ENCODE measurements around the gene ZNF837.
"Not testable (repeated sequence)": the region's sequence is repeated elsewhere in the genome, so short reads cannot be mapped to it uniquely, and the experiment has no call there.

ZNF837 gene

DNA sequence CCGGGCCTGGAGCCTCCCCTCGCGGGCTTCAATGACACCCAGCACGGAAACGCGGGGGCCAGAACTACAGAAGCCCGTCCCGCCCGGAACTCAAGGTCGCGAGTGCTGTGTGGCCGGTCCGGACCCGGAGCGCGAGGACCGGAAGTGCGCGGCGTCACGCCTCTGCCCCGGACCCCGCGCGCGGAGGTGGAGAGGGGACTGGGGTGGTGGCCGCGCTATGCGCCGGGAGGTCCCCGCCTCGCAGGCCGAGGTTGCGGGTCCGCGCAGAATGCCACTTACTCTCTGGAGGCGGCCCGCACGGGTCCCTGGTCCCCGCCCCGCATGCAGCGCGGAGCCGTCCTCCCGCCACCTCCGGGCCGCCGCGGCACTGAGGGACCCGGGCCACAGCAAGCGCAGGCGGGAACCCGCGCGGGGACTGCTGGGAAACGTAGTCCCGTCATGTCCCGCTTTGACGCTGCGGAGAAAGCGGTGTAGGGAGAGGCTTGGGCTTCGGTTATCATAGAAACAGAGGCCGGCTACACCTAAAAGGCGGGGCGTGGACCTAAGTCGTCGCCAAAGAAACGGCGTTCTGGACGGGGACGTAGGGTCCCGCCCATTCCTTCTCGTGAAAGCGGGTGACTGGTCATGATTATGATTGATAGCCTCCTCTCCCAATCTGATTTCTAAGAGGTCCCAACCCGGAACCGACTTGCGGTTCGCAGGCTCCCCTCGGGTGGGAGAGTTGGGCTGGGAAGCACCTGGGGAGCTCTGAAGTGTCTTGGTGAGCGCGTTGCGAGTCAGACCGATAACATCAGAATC lies at the start of gene ZNF837:
Gene ZNF837 (minus strand): TSS at position 369 of the 798 bp plus-strand sequence. CDS start 11,698 bp downstream, outside the sequence.
- DNase-seq: peak; percentile 73 to 100 (median 96)

DNA sequence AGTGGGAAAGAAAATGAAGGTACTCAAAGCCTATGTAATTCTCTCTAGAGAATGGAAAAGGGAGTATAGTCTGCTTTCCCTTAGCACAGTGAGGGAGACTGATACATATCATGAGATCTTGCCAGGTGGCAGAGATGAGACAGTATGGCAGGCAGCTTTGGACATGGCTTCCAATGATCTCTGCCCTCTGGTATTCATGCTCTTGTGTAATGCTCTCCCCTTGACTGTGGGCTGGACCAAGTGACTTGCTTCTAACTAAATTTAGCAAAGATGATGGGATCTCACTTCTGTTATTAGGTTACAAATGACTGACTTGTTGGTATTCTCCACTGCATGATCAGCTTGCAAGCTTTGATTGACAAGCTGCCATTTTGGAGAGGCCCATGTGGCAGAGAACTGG lies 48.9 kb upstream of the ZNF837 start:
- DNase-seq: no peak

DNA sequence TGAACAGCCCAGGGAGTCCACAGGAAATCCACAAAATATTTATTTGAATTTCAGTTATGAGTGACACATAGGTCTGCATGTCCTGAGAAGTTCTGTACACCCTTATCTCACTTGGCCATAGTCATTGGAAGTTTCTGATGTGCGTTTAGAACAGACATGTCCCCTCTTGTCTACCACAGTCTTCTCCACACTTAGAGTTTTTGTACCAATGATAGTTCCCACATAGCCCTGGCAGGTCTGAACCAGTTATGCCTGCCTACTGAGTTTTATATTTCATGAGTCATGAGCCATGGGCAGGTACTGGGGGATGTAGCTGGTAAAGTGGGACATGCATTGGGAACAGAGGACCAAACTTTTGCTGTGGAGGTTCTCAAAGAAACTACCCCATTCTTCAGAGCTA lies 47.8 kb upstream of the ZNF837 start:
- DNase-seq: no peak

DNA sequence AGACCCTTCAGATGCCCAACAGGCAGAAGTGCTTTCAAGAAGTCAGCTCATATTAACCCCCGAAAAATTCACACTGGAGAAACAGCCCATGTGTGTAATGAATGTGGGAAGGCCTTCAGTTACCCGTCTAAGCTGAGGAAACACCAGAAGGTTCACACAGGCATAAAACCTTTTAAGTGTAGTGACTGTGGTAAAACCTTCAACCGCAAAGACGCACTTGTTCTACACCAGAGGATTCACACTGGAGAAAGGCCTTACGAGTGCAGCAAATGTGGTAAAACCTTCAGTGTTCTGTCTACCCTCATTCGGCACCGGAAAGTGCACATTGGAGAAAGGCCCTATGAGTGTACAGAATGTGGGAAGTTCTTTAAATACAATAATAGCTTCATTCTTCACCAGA lies 36.2 kb upstream of the ZNF837 start:
- no peak for DNase-seq

DNA sequence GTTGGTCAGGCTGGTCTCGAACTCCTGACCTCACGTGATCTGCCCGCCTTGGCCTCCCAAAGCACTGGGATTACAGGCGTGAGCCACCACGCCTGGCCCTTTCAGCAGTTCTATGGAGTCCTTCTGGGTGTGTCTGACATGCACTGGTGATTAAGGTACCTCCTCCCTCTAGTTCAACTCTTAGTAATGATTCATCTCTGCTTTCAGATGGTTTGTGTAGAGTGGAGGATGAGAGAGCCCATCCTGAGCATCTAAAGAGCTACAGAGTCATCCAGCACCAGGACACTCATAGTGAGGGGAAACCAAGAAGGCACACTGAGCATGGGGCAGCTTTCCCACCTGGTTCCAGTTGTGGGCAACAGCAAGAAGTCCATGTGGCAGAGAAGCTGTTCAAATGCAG lies 35.8 kb upstream of the ZNF837 start:
- DNase-seq: no peak

DNA sequence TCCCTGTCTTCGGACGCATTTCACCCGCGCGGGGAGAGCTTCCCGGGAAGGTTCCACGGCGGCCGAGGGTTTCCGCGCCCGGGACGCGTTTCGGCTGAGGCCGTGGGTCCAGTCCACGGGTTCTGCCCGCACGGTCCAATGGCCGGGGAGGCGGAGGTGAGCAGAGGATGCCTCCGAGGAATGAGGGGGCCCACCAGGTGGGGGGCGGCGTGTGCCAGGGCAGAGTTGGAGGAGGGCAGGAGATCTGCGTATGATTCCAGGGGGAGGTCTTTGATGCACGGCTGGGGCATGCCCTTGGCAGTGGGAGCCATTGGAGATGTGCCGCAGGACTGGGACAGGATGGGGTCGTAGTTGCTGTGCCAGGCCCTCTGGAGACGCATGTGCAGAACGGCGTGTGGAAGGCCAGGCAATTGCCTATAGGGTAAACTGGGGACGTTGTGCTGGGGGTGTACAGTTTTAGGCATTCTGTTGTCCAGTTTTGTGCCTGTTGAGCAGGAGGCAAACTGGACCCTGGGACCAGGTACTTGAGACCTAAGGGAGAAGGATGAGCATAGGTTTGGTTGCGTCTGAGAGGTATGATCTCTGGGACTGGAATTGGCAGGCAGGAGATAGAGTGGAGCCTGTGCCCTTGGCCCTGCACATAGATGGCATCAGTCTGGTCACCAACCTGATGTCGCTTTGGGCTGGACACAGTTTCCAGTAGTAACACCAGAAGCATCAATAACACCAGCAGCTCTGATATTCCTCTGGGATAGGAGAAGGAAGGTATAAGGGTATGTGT lies 28.4 kb upstream of the ZNF837 start:
- DNase-seq: peak in 3 of 14 donors; percentile 7 to 40 (median 34)

DNA sequence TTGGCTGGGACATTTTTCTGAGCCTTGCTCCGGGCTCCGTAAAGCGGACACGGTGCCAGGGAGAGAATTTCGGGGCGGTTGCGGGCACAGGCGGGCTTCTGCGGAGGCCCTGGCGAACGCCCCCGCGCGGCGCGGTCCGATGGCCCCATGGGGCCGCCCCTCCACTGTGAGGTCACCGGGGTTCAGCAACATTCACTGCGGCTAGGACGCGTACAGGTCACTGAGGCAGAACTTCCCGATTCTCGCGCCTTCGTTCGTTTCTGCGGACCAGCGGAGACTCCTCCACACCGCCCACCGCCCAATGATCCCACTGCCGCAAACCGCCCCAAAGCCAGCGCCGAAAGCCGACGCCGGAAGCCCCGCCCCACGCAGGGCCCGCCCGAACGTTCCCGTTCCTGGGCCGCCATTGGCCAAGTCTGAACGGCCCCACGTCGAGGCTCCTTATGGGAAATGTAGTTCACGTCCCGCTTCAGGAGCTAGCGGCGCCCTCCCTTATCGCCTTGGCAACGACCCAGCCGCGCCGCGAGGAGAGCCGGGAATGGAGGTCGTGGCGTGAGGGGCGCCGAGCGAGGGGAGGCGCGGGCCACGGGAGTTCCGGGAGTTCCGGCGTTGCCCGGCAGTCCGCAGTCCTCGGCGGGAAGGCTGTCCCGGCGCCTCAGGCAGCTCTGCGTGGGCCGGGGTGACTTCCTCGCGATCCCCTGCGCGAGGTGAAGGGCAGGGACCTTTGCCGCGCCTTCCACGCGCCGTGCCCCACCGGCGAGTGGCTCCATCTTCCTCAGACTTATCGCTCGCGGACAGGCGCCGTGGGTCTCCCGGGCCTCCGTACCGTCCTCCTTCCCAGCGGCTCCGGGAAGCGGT lies 27.6 kb upstream of the ZNF837 start, which contains the start of gene ZNF584:
Gene ZNF584 (plus strand): TSS at position 498 of the 858 bp plus-strand sequence. CDS start 499 bp downstream, outside the sequence.
- peak; percentile 62 to 95 (median 91) for DNase-seq

DNA sequence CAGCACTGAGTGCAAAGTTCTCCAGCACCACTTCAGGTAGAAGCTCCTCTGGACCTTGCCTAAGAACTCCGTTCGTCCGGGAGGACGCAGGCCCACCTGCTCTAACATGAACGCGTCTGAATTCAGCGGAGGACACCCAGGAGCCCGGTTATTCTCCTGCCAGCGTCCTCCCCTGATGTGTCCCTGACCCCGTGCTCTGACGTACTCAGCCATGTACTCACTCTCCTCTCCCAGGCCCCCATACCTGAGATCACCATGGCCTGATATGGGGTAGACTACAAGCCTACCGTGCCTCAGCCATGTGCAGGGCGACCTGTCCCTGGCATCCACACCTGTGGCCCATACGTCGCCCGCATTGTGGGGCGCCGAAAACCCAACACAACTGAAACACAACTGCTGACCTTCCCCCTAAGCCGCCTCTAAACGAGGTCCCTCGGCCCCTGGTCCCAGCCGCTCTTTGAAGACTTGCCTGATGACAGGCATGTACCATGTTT lies 26.9 kb upstream of the ZNF837 start:
- peak in 2 of 14 donors; percentile 29 to 58 for DNase-seq

DNA sequence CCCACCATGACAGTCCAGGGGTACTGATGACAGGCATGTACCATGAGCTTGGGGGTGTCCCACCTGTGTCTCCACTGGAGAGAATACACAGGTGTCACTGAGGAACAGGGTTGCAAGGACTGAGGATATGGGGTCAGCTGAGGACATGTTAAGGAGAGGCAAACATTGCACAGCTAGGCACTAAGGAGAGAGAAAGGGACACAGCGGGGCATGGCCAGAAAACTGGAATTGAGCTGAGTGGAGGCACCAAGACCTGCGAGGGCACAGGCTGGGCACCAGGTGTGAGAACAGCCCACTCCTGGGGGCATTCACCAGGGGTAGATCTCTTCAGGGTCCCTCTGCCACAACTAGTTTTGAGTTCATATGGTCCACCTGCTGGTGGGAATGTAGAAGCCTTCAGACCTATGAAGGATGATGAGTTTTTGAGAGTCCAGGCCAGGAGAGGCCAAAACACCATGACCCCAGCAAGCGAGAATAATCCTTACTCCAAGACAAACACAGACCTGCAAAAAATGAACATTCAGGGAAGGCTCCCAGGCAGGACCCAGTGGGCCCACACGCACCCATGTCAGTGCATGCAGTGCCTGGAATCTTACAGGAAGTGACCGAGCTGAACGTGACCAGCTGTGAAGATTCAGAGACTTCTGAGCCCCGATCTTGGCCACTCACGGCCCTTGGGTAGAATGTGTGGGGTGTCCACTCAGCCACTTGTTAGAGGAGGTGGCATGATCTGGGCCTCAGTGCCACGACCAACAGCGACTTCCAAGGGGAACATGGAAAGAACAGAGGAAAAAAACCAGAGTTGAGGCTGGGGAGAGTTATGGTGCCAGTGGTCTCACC lies 26.2 kb upstream of the ZNF837 start:
- no peak for DNase-seq

DNA sequence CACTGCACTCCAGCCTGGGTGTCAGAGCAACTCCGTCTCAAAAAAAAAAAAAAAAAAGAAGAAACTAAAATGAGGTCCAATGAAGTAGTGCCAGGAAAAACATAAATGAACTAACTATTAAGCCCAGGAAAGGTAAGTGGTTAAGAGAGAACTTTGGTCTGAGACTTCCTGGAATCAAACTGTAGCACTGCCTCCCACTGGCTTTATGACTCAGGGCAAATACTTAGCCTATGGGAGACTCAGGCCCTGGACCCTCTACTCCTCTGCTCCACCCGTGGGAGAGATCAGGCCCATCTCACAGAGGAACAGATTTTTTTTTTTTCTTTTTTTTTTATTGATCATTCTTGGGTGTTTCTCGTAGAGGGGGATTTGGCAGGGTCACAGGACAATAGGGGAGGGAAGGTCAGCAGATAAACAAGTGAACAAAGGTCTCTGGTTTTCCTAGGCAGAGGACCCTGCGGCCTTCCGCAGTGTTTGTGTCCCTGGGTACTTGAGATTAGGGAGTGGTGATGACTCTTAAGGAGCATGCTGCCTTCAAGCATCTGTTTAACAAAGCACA lies 23.2 kb upstream of the ZNF837 start:
- DNase-seq: not testable (repeated sequence)

DNA sequence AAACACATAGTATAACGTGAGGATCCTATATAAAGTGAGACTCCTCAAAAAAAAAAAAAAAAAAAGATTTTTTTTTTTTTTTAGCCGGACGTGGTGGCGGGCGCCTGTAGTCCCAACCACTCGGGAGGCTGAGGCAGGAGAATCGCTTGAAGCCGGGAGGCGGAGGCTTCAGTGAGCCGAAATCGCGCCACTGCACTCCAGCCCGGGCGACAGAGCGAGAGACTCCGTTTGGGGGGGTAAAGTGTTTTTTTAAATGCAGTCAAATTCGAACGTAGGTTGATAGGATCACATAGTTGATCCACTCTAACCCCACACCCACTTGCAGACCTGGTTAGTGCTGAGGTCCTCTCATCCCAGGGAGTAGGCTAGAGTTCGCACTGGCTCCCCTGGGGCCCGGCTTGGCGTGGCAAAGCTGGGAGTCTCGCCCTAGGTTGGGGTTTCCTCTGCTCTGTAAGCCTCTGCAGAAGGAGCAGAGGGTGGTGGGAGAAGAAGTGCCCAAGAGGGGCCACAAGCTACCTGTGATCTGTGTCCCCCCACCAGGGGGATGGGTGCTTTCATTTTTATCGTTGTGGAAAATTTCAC lies 21.1 kb upstream of the ZNF837 start:
- no peak for DNase-seq

DNA sequence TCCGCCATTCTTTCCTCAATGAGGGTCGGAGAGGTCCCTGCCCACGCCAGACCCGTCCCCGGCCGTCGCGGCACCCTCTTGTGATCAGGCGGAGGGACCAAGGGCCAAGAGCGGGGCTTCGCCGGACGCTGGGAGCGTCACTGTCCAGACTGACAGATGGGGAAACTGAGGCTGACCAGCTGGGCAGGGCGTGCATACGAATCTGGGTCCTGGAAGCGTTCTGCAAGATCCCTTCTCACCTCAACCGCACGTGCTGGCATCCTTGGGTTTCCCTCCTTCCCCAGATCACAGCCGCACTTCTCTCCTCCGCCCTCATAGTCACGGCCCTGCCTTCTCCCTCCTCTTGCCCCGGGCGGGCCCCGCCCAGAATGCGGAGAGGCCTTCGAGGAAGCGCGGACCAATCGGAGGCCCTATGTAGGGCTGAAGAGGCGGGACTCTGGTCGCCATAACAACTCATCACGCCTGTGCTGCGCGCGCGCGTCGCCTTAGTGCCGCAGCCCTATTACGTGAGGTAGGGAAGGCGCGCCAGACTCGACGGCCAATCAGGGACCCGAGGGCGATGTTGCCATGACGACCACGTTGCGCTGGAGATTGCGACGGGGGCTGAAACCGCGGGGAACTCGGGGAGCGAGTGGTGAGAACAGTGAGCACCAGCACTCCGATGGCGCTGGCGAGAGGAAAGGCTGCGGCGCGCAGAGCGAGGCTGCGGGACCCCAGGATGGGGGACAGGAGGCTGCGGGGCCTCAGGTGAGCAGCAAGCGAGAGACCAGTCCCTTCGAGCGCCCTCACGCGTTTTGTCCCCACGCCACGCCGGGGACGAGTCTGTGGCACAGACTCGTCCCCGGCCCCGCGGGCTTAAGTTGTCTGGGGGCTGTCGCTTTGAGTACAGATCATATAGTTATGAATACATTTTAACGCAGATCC lies 20.3 kb upstream of the ZNF837 start:
- peak; percentile 81 to 99 (median 96) for DNase-seq

DNA sequence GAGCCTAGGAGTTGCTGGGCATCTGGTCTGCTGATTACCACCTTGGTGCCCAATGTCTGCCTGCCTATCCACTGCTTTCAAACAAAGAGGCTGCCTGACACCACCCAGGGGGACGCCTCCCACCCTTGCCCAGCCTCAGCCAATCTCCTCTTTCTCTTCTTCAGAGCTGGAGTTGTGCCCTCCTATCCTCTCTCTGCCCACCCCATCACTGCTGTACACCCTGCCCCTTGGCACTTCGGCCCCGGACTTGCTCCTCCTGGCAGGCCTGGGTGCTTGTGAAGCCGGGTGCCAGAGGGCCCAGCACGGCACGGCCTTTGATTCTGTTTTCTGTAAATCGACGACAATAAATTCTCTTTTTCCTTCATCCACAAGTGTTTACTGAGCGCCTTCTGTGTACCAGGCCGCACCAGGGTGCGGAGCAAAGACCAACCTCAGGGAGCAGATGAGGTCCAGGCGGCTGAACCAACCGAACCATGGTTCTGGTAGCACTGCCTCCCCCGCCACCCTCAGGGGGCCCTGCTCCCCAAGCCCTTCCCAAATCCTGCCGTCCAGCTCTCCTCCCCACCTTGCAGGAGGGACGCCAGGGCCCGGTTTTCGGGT lies 19.6 kb upstream of the ZNF837 start:
- DNase-seq: peak in 11 of 14 donors; percentile 20 to 86 (median 48)

DNA sequence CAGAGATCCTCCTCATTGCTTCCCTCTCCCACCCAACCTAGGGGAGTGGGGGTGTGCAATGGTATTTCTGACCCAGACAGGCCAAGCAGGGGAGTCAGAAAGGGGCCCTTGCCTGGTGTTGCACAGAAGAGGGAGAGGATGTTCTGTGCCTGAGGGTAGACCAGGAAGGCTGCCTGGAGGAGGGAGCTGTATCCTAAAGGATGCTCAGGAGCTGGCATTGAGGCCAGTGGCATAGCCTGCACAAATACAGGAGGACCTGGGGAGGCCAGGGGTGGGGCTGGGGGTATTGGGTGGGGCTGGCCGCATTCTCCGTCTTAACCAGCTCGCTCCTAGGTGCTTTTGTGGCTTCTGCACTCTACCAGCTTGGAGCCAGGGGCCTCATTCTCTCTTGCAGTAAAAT lies 19.1 kb upstream of the ZNF837 start:
- no peak for DNase-seq

DNA sequence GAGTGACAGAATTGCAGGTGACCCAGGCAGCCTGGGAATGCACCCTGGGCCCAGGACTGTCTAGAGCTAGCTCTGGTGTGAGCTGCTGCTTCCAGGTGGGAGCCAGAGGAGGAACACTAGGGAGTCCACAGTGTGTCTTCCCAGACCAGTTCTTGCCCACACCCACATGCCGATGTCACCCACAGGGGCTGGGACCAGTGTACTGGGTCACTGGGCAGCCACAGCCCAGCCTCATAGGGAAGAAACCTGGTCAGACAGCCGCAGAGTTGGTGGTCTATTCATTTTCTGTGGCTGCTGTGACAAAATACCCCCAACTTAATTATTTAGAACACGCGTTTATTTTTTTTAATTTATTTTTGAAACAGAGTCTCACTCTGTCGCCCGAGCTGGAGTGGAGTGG lies 17.7 kb upstream of the ZNF837 start:
- DNase-seq: no peak

DNA sequence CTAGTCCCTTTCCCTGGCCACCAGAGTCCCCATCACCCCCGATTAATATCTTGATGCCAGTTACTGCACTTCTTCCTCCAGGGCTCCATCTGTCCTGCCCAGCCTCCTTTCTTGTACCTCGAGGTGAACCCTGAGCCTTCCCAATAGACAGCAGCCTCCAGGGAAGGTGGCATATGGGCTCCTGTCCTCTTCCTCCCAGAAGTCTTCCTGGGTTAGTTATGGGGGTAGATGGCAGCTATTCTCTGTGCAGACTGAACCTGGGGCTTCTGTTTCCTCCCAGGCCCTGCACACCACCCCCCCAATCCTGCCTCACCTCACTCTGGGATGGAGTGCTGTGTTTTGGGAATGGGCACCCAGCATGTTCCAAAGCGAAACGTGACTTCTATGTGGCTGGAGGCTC lies 17.3 kb upstream of the ZNF837 start:
- no peak for DNase-seq

DNA sequence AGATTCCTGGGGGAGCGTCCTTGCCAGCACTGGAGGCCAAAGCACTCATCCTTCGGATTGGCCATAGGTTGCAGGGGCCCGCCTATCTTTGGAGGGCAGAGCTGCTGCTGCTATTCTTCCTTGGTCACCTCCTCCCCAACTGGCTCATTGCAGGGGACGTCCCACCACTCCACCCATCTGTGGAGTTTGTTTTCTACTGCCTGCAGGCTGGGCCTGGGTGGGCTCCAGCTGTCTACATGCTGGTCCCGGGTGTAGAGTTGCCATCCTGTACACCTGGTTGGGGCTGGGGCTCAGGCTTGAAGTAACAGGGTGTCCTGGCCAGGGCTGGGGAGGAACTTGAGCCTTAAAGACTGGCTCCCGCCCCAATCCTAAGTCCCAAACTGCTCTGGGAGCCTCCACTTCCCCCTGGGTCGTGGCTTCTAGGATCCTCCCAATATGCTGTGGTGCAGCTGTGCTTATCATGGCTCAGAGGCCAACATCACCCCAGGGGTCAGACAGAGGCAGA lies 16.8 kb upstream of the ZNF837 start:
- no peak for DNase-seq

DNA sequence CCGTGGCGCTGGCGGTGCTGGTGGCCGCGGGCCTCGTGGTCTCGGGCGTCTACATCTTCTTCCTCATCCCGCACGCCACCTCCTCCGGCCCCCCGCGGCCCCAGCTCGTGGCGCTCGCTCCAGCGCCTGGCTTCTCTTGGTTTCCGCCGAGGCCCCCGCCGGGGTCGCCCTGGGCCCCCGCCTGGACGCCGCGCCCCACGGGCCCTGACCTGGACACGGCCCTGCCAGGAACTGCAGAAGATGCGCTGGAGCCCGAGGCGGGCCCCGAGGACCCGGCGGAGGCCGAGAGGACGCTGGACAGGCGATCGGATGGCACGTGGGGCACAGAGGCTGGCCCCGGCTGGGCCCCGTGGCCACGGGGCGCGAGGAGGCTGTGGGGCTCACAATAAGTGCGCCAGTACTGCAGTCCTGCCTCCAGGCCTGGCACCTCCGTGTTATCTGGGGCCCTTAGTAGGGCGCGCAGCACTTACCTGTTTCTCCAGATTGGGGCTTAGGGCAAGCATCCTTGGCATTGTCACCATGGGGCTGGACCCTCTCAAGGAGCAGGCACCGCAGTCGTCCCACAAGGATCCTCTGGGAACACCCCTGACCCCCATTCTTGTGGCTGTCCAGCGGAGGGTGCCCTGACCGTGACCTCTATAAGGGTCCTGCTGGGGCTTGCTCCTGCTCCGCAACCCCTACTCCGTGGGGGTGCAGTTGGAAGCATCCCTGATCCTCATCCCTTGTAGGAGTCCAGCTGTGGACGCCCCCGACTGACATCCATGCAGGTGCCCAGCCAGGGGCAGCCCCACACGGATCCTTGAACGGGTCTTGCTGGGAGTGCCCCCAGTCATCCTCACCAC lies 16.1 kb upstream of the ZNF837 start:
- DNase-seq: no peak

Measured in C1 segment of cervical spinal cord (tissue), 14 donors.